ENCODE results near the gene CA4. TPM values are rescaled to one million over a fixed set of nuclear protein-coding genes. Genes with fewer than 3 reads are reported as not detected.

The CA4 gene
- total RNA-seq, 1 experiment from 2014 or later, result 6.7 TPM

- POLR2A ChIA-PET, result no interaction called here
- peaks cover 79% of the 10 kb centered on the region for H3K27me3 Mint-ChIP-seq (ENCODE audit: low read depth)
Measured at GRCh38 chr17:60147553-60148223, 2.1 kb upstream of the CA4 start.

More at GRCh38 chr17:60147553-60148223, 2.1 kb upstream of the CA4 start:
- TF ChIP-seq AR (CRISPR knock-in tag; IDR thresholded peaks at IDR 0.05) (no peak), ZNF121 (CRISPR knock-in tag; IDR thresholded peaks at IDR 0.05) (no peak), E2F1 (CRISPR knock-in tag; IDR thresholded peaks at IDR 0.05) (no peak), TEAD1 (CRISPR knock-in tag; IDR thresholded peaks at IDR 0.05) (no peak), FOXK1 (CRISPR knock-in tag; IDR thresholded peaks at IDR 0.05) (no peak), GABPB1 (CRISPR knock-in tag; IDR thresholded peaks at IDR 0.05) (no peak), ATF2 (CRISPR knock-in tag; IDR thresholded peaks at IDR 0.05; ENCODE audit: borderline replicate concordance, low read depth) (no peak), ZNF532 (CRISPR knock-in tag; IDR thresholded peaks at IDR 0.05; ENCODE audit: borderline replicate concordance) (no peak), KAT7 (CRISPR knock-in tag; IDR thresholded peaks at IDR 0.05; ENCODE audit: borderline replicate concordance) (no peak), PREB (CRISPR knock-in tag; IDR thresholded peaks at IDR 0.05; ENCODE audit: borderline replicate concordance) (no peak), SMAD4 (CRISPR knock-in tag; IDR thresholded peaks at IDR 0.05) (no peak), FOXP1 (CRISPR knock-in tag; IDR thresholded peaks at IDR 0.05; ENCODE audit: borderline replicate concordance) (no peak), CTCF (IDR thresholded peaks at IDR 0.05) (no peak), CREM (CRISPR knock-in tag; IDR thresholded peaks at IDR 0.05) (no peak), ZSCAN18 (CRISPR knock-in tag; IDR thresholded peaks at IDR 0.05) (no peak), ZMAT4 (CRISPR knock-in tag; IDR thresholded peaks at IDR 0.05) (no peak), PRDM15 (CRISPR knock-in tag; IDR thresholded peaks at IDR 0.05) (no peak)
- ATAC-seq (no peak), DNase-seq (ENCODE audit: low spot score) (no peak)
- Mint-ChIP-seq H3K27ac (no peak overlapping the region), H3K36me3 (no peaks in the 10 kb centered on the region), H3K9me3 (no peaks in the 10 kb centered on the region), H3K4me3 (no peak overlapping the region), H3K4me1 (peaks cover 56% of the 10 kb centered on the region)
- CTCF ChIA-PET, result interaction anchor here (1.7 kb wide), 1 partner anchor 15 kb away, joined by 7 read pairs; no protein-coding TSS in a partner anchor
